HEK293 (cell line): ENCODE results near the gene MYO1G.
A peak's percentile ranks its signal among the peaks of the same experiment; 100 is the strongest.

ENCODE experiments used
- CTCF ChIA-PET: fragments of 350-600 bp; formaldehyde crosslinking; extraction: SDS; loops from one replicate; lab custom pipeline; 2021; ENCODE audit warnings: antibody characterized with exemption; lab: Yijun Ruan, JAX
- POLR2A ChIA-PET: fragments of 300-600 bp; formaldehyde crosslinking; extraction: SDS; loops from one replicate; lab custom pipeline; 2020; ENCODE audit warnings: antibody characterized with exemption, inconsistent platforms; lab: Yijun Ruan, JAX
- H3K27ac ChIP-seq: fragments of 200-500 bp; sonication (Bioruptor generic); 2 replicates; pipeline ENCODE4 v1.5.1; 2014; ENCODE audit warnings: low read depth, low read length, control low read depth, inconsistent platforms; ENCODE audit errors: extremely low read depth
- H3K36me3 ChIP-seq, 2 experiments: fragments of 200-500 bp in 1 of 2; sonication (Bioruptor generic) in 1 of 2; 1 replicate in 1 of 2; 2 replicates in 1 of 2; pipeline ENCODE4 v1.5.1; 2014 to 2017; ENCODE audit warnings: inconsistent platforms in 2 of 2, low read length in 2 of 2; ENCODE audit not compliant: control insufficient read depth in 2 of 2, insufficient read depth in 1 of 2
- H3K4me1 ChIP-seq: fragments of 200-500 bp; sonication (Bioruptor generic); 2 replicates; pipeline ENCODE4 v1.5.1; 2014; ENCODE audit warnings: mild to moderate bottlenecking, low read length, inconsistent platforms; ENCODE audit not compliant: control insufficient read depth, insufficient read depth
- H3K4me3 ChIP-seq: 2 replicates; pipeline ENCODE4 v1.5.1; 2011; ENCODE audit warnings: low read depth, mild to moderate bottlenecking, control low read depth, low read length, moderate library complexity
- H3K9me3 ChIP-seq: fragments of 200-500 bp; sonication (Bioruptor generic); 2 replicates; pipeline ENCODE4 v1.5.1; 2014; ENCODE audit warnings: low read depth, low read length, inconsistent platforms; ENCODE audit not compliant: control insufficient read depth, insufficient read depth
- HOXD13 ChIP-seq: sonication (generic); formaldehyde crosslinking; IDR thresholded peaks from 2 replicates; pipeline ENCODE4 v1.8.0; 2022; ENCODE audit warnings: missing genetic modification reagents, borderline replicate concordance
- KLF1 ChIP-seq: fragments of 450-650 bp; formaldehyde crosslinking; IDR thresholded peaks from 2 replicates; pipeline ENCODE4 v1.5.1; 2016; ENCODE audit warnings: missing biosample characterization, missing genetic modification characterization
- PATZ1 ChIP-seq: fragments of 450-650 bp; formaldehyde crosslinking; IDR thresholded peaks from 2 replicates; pipeline ENCODE4 v1.5.1; 2016; ENCODE audit warnings: missing biosample characterization, missing genetic modification characterization
- SP7 ChIP-seq: fragments of 450-650 bp; formaldehyde crosslinking; IDR thresholded peaks from 2 replicates; pipeline ENCODE4 v1.5.1; 2016; ENCODE audit warnings: missing biosample characterization, missing genetic modification characterization
- YY1 ChIP-seq: fragments of 450-650 bp; formaldehyde crosslinking; IDR thresholded peaks from 2 replicates; pipeline ENCODE4 v1.5.1; 2018; ENCODE audit warnings: missing biosample characterization, missing genetic modification characterization
- YY2 ChIP-seq: fragments of 450-650 bp; formaldehyde crosslinking; IDR thresholded peaks from 2 replicates; pipeline ENCODE4 v1.5.1; 2016; ENCODE audit warnings: missing biosample characterization, missing genetic modification characterization
- ZNF184 ChIP-seq: fragments of 450-650 bp; IDR thresholded peaks from 2 replicates; pipeline ENCODE4 v1.5.1; 2018; ENCODE audit warnings: missing biosample characterization, mild to moderate bottlenecking, missing genetic modification characterization
- ZNF239 ChIP-seq: fragments of 450-650 bp; formaldehyde crosslinking; IDR thresholded peaks from 2 replicates; pipeline ENCODE4 v1.5.1; 2016; ENCODE audit warnings: missing biosample characterization, missing genetic modification characterization
- ZNF248 ChIP-seq: fragments of 450-650 bp; formaldehyde crosslinking; IDR thresholded peaks from 2 replicates; pipeline ENCODE4 v1.5.1; 2017; ENCODE audit warnings: missing biosample characterization, missing genetic modification characterization
- ZNF266 ChIP-seq: fragments of 450-650 bp; formaldehyde crosslinking; IDR thresholded peaks from 2 replicates; pipeline ENCODE4 v1.5.1; 2016; ENCODE audit warnings: missing biosample characterization, missing genetic modification characterization, low read depth
- ZNF274 ChIP-seq, 2 experiments: fragments of 200-500 bp in 1 of 2; fragments of 450-650 bp in 1 of 2; sonication (Bioruptor generic) in 1 of 2; formaldehyde crosslinking in 1 of 2; IDR thresholded peaks; 2 replicates each; pipeline versions ENCODE4 v1.5.1 to v1.6.1; 2014 to 2016; ENCODE audit warnings: borderline replicate concordance in 1 of 2, inconsistent platforms in 1 of 2, low read length in 1 of 2, missing biosample characterization in 1 of 2, missing genetic modification characterization in 1 of 2
- ZNF518A ChIP-seq: fragments of 450-650 bp; formaldehyde crosslinking; conservative IDR thresholded peaks from 2 replicates; pipeline ENCODE4 v1.5.1; 2016; ENCODE audit warnings: low read depth, missing biosample characterization, missing genetic modification characterization
- ZNF544 ChIP-seq: fragments of 450-650 bp; formaldehyde crosslinking; IDR thresholded peaks from 2 replicates; pipeline ENCODE4 v1.5.0; 2017; ENCODE audit warnings: missing biosample characterization, missing genetic modification characterization
- ZNF560 ChIP-seq: fragments of 450-650 bp; formaldehyde crosslinking; IDR thresholded peaks from 2 replicates; pipeline ENCODE4 v1.5.1; 2017; ENCODE audit warnings: missing biosample characterization, missing genetic modification characterization, borderline replicate concordance
- ZNF596 ChIP-seq: fragments of 450-650 bp; IDR thresholded peaks from 2 replicates; pipeline ENCODE4 v1.5.0; 2018; ENCODE audit warnings: missing biosample characterization, mild to moderate bottlenecking, missing genetic modification characterization, moderate library complexity

Gene MYO1G

GRCh38 chr7:44969701-44970522 lies 8.9 kb downstream of the MYO1G start:
- CTCF ChIA-PET, result no interaction called here

GRCh38 chr7:44969049-44969700 lies 9.6 kb downstream of the MYO1G start:
- H3K36me3 ChIP-seq, result no peaks in the 10 kb centered on the region
- POLR2A ChIA-PET, result interaction anchor here (0.6 kb wide), 1 partner anchor 383 kb away, joined by 6 read pairs; no protein-coding TSS in a partner anchor
- no peak overlapping the region for H3K27ac ChIP-seq
- no peak overlapping the region for H3K4me3 ChIP-seq
- H3K9me3 ChIP-seq, result no peaks in the 10 kb centered on the region
- CTCF ChIA-PET, result interaction anchor here (0.6 to 0.7 kb wide), 2 partner anchors 122 to 185 kb away, joined by 3 to 4 read pairs; no protein-coding TSS in a partner anchor
- no peaks in the 10 kb centered on the region for H3K4me1 ChIP-seq
- TF ChIP-seq ZNF266 (tag by site-specific recombination) (no peak), ZNF248 (tag by site-specific recombination) (no peak), ZNF184 (tag by site-specific recombination) (no peak), YY2 (tag by site-specific recombination) (no peak), YY1 (tag by site-specific recombination) (no peak), ZNF239 (tag by site-specific recombination) (no peak), ZNF274 (IDR thresholded peaks at IDR 0.05; ENCODE audit: low read length) (no peak), ZNF274 (tag by site-specific recombination; IDR thresholded peaks at IDR 0.05; ENCODE audit: borderline replicate concordance) (no peak), ZNF560 (tag by site-specific recombination) (no peak), SP7 (tag by site-specific recombination) (no peak)

More at GRCh38 chr7:44969701-44970522, 8.9 kb downstream of the MYO1G start:
- Histone ChIP-seq H3K4me1 (no peaks in the 10 kb centered on the region), H3K9me3 (no peaks in the 10 kb centered on the region), H3K27ac (no peak overlapping the region), H3K36me3 (no peaks in the 10 kb centered on the region), H3K4me3 (no peak overlapping the region)
- no peak for TF ChIP-seq ZNF544
- no peak for TF ChIP-seq HOXD13 (CRISPR knock-in tag)
- no peak for TF ChIP-seq PATZ1
- no peak for TF ChIP-seq ZNF596
- no peak for TF ChIP-seq ZNF518A (tag by site-specific recombination)
- peak; percentile 94 for TF ChIP-seq KLF1 (tag by site-specific recombination)
- POLR2A ChIA-PET, result interaction anchor here (0.6 kb wide), 1 partner anchor 384 kb away, joined by 6 read pairs; no protein-coding TSS in a partner anchor
